ENCODE data around the gene MAP7D2.

The MAP7D2 gene

GRCh38 chrX:20037186-20037585 lies 79.5 kb downstream of the MAP7D2 start:
- DNase-seq = no peak

GRCh38 chrX:20032201-20032600 lies 84.5 kb downstream of the MAP7D2 start:
- no peak for DNase-seq

- DNase-seq = no peak
Measured at GRCh38 chrX:20029728-20030127, 87.0 kb downstream of the MAP7D2 start.

- DNase-seq = no peak
Measured at GRCh38 chrX:20028588-20028987, 88.1 kb downstream of the MAP7D2 start.

DNA sequence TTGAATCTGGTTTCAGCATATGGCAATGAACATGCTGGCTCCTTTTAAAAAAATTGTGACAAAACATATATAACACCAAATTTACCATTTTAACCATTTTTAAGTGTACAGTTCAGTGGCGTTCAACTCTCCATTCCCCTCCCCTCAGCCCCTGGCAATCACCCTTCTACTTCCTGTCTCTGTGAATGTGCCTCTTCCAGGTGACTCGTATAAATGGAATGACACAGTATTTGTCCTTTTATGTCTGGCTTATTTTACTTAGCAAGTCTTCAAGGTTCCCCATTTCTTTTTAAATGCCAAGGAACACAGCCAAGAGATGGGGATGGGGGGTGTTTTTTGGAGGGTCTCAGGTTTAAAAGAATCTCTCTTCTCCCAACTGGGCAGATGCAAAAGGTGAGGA lies 90.4 kb downstream of the MAP7D2 start:
- DNase-seq = no peak

DNA sequence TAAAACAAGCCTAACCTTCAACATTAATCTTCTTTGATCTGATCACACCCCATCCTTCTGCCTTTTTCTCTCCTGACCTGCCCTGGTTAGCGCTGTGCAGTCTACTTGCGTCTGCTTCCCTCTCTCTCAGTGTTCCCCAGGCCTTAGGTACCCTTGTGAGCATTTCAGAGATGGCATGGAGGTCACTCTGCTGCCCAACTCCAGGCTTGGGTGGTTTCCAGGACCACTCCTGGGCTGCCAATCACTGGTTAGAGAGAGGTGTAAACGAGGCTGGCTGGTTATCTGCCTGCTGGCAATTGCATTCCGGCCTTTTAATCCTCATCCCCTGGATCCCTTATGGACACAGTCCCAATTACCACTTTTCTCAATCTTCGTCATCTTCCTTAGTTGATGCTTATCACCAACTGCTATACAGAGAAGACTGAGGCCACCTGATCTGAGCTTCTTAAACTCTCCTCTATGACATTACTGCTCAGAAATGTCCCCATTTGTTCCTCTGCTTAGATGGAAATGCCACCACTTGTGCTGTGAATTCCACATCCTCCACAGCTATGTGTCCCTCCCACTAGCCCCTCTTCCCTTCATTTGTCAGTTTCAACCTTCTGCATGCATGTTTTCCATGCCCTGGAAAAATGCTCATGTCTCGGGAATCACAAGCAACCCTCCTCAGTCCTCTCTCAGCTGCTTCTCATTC lies 96.9 kb downstream of the MAP7D2 start:
- DNase-seq = no peak

GRCh38 chrX:20016616-20016945 lies 100.1 kb downstream of the MAP7D2 start:
- DNase-seq = no peak

DNA sequence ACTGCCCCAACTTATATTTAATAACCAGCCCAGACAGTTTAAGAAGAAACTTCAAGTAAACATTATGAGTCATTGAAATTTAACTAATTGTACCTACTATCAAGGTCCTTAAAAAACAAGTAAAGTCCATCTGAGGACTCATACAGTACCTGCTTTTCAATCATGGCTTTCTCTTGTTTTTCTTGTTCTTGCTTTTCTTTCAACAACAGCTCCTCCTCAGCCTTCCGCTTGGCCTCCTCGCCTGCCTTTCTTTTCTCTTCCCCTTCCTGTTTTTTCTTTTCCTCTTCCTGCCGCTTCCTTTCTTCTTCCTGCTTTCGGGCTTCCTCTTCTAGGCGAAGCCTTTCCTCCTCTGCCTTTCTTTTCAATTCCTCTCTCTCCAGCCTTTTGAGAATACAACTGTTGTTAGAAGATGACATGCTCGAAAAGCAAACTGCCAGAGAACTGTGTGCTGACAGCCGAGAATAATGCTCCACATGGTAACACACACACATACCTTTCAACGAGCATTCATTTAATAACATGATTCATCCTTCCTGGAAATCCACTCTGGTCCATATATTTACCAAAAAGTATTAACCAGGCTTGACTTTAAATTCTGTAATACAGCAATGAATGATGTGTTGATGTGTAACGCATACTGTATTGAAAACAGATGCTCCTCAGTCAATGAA lies 100.6 kb downstream of the MAP7D2 start:
- no peak for DNase-seq

- DNase-seq = no peak
Measured at GRCh38 chrX:20015422-20015821, 101.3 kb downstream of the MAP7D2 start.

- no peak for DNase-seq
Measured at GRCh38 chrX:20011608-20012007, 105.1 kb downstream of the MAP7D2 start.

GRCh38 chrX:20007962-20008622 lies 108.6 kb downstream of the MAP7D2 start:
- no peak for DNase-seq

GRCh38 chrX:20005883-20006282 lies 110.8 kb downstream of the MAP7D2 start:
- DNase-seq = no peak

DNA sequence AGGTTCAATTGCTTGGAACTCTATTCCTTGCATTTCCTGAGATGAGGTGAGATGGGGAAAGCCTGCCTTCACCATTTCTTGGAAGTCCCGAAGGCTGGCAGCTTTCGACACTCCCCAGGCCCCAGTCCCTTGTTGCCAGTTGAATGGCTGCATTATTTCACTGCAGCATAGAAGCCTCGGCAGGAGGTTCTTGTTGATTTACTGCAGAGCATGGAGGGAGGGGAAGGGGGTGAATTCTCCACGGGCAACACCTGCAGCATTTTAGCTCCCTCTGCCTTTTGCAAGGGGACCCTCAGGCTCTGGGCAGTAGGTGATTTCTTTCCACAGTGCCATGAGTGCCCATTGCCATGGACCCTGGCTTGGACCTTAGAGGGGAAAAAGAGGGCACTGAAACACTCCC lies 115.1 kb downstream of the MAP7D2 start:
- DNase-seq = no peak

GRCh38 chrX:19991350-19991718 lies 125.4 kb downstream of the MAP7D2 start:
- no peak for DNase-seq

GRCh38 chrX:19990556-19991349 lies 126.0 kb downstream of the MAP7D2 start, which contains the start of gene BCLAF3:
Gene BCLAF3, minus strand, starts transcription at chrX:19991061. Its CDS starts 20,797 bp downstream, at chrX:19970264.
- DNase-seq = peak; percentile 87

DNA sequence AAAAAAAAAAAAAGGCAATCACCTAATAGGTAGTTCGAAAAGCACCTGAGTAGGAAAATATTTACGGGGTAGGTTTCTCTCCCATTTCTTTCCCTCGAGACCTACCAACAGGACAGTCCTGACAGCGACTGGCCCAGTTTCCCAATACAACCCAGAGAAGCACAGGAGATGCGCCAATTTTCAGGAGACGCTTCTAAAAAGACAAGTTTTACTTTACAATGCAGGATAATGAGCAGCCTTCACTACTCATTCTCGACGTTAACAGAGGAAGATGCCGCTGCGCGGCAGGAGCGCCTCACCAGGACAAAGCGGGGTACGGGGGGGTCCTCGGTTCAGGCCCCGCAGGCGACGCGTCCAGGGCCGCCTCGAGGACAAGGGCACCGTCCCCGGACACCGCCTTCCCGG lies 126.6 kb downstream of the MAP7D2 start:
- DNase-seq = no peak

DNA sequence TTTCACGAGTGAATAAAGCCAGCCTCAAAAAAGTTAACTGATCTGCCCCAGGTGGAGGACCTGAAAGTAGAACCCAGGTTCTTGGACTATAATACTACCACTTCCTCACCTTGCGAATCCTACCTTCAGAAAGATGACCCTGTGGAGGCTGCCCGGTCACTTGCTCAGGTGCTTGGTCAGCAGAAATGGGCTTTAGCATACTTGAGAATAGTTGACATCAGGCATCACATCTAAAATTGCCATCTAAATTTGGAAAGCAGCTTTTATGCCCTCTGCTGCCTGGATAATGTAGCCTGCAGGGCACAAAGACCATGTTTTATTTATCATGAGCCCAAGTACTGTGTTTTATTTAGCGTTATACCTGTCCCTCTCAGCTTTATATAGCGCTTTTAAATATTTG lies 128.9 kb downstream of the MAP7D2 start:
- no peak for DNase-seq

DNA sequence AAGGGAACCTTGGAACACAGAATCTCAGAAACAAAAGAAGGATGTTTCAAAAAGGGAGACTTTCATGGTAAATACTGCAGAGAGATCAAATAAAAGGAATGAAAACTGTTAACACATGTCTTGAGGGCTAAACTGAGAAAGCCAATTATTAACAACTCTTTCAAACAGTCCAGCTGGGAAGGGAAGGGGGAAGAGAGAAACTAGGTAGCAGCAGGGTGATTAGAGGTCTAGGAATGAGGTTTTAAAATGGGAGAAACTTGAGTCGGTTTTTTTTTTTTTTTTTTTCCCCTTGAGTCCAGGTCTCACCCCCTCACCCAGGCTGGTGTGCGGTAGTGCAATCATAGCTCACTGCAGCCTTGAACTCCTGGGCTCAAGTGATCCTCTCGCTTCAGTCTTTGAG lies 130.2 kb downstream of the MAP7D2 start:
- DNase-seq = no peak

DNA sequence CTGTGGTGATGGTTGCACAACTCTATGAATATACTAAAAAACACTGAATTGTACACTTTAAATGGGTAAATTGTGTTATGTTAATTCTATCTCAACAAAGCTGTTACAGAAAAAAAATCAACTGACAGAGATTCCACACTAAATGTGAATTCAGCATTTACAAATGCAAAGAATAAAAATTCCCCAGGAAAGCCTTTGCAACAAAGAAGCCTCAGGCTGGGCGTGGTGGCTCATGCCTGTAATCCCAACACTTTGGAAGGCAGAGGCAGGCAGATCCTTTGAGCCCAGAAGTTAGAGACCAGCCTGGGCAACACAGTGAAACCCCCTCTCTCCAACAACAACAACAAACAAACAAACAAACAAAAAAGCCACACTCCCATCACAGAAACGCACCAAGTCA lies 134.8 kb downstream of the MAP7D2 start:
- DNase-seq = no peak

GRCh38 chrX:19975845-19976244 lies 140.9 kb downstream of the MAP7D2 start:
- no peak for DNase-seq

GRCh38 chrX:19972984-19973383 lies 143.7 kb downstream of the MAP7D2 start:
- no peak for DNase-seq

DNA sequence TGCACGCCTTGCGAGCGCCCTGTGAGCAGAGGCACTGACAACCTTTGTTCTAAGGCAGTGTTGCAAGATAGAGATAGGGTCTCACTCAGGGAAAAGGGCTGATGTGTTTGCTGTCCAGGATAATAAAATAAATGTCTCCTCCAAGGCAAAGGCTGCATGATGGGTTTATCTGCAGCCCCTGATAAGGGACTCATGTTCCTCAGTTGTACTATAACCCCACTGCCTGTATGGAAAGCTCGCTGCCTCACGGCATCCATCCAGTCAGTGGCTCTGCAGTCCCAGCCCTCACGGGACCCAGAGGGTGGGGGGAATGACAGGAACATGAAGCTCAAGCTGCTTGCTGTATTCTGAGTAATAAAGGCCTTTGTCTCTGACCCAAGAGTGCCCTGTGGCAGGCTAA lies 148.4 kb downstream of the MAP7D2 start:
- DNase-seq = no peak

GRCh38 chrX:19966056-19966455 lies 150.7 kb downstream of the MAP7D2 start:
- no peak for DNase-seq
